Ovary (tissue), 9 donors: ENCODE results near the gene TMEM229A. TPM values are rescaled to one million over a fixed set of nuclear protein-coding genes. Genes with fewer than 3 reads are reported as not detected.

Source experiments
- DNase-seq, 5 donors: peaks; one replicate each; pipeline ENCODE4 v3.0.0-alpha.2; 2019 to 2020
- H3K27ac ChIP-seq, 2 donors: fragments of 200-600 bp; one replicate each; pipeline versions ENCODE4 v1.5.1 to v1.8.0; 2019 to 2022
- H3K27me3 ChIP-seq: fragments of 200-600 bp; one replicate; pipeline ENCODE4 v1.8.0; 2022
- H3K36me3 ChIP-seq: fragments of 200-600 bp; sonication (generic); one replicate; pipeline ENCODE4 v1.5.1; 2019
- H3K4me1 ChIP-seq: one replicate; pipeline ENCODE4 v1.8.1; 2013; ENCODE audit warnings: mild to moderate bottlenecking, moderate library complexity; ENCODE audit not compliant: insufficient read depth
- H3K4me3 ChIP-seq: fragments of 200-600 bp; sonication (generic); one replicate; pipeline ENCODE4 v1.5.1; 2017
- H3K9me3 ChIP-seq, 2 donors: fragments of 200-600 bp in 1 of 2; sonication (generic) in 1 of 2; one replicate each; pipeline versions ENCODE4 v1.5.1 to v1.8.1; 2013 to 2019; ENCODE audit warnings: mild to moderate bottlenecking in 1 of 2, moderate library complexity in 1 of 2
- CTCF ChIP-seq, 3 donors: fragments of 450-650 bp in 2 of 3; fragments of 200-600 bp in 1 of 3; IDR thresholded peaks; one replicate each; pipeline versions ENCODE4 v1.5.1 to v1.8.0; 2016 to 2022; ENCODE audit warnings: antibody characterized with exemption in 3 of 3, mild to moderate bottlenecking in 1 of 3
- EP300 ChIP-seq: sonication (generic); formaldehyde crosslinking; IDR thresholded peaks from one replicate; pipeline ENCODE4 v1.6.1; 2017; ENCODE audit warnings: antibody characterized with exemption
- POLR2A ChIP-seq: fragments of 450-650 bp; IDR thresholded peaks from one replicate; pipeline ENCODE4 v1.6.1; 2017; ENCODE audit warnings: antibody characterized with exemption, mild to moderate bottlenecking, moderate library complexity
- WGBS, 3 donors: extraction: QIAGEN DNeasy Blood & Tissue Kit in 1 of 3; methylation state at CpG; one replicate each; pipeline versions ENCODE4 v1.1.5 to v1.1.7; 2013 to 2017; 5-methylcytosine and 5-hydroxymethylcytosine counted together
- intact Hi-C, 4 donors: fragments of 100-400 bp; cut with DNase I; formaldehyde crosslinking; loops; one replicate each; pipeline versions ENCODE4 v1.11.0 to v1.15.1; 2022 to 2023
- polyA plus RNA-seq, 2 donors: library from polyadenylated mRNA; stranded (reverse); fragments of 200-250 nt in 1 of 2; fragments of 350-450 nt in 1 of 2; fragmentation: Illumina TruSeq in 1 of 2; extraction: RNeasy Lipid Tissue Mini Kit (QIAGEN cat#74804) in 1 of 2; gene quantifications; one replicate each; pipeline ENCODE4 v1.2.3, GENCODE V29; 2013 to 2014
- total RNA-seq, 7 donors: library from RNA; depleted of rRNA in 2 of 7; stranded (reverse); fragments of >200 nt in 2 of 7; fragmentation: NEBNext Ultra II Directional in 3 of 7; extraction: Animal tissue kit (Norgen Biotek cat#: 25700) in 3 of 7; gene quantifications; one replicate each; pipeline versions ENCODE4 v1.1.0 to v1.2.4, GENCODE V29; 2016 to 2023
- donor health status: DM: no; HTN: no; CAD: no; lungs with moderate emphysema.
- donor health status: DM: no; HTN: no; CAD: no.
- donor health status: Bipolar disorder and iron deficiency.
- donor health status: DM: yes; HTN: yes; CAD: no.
- donor health status: DM: no; HTN: no; CAD: no.
- donor health status: DM: yes; HTN: yes; CAD: no.

TMEM229A gene
- total and polyA plus RNA-seq, 9 donors, result 0.22 to 1.8 (median 0.60) TPM; not detected in 3

- TF ChIP-seq CTCF (IDR thresholded peaks at IDR 0.05), result no peak
- no peak for TF ChIP-seq EP300
- intact Hi-C loops, result no loop called here
- no peaks in the 10 kb centered on the region for H3K36me3 ChIP-seq
- no peak for DNase-seq
- no peaks in the 10 kb centered on the region for H3K9me3 ChIP-seq
- H3K4me3 ChIP-seq, result no peak overlapping the region
- no peaks in the 10 kb centered on the region for H3K27me3 ChIP-seq
- WGBS, 3 donors, result 44 to 87% (median 83%) methylated on average over 1 of the region's 1 CpG
- H3K4me1 ChIP-seq, result peaks cover 7% of the 10 kb centered on the region
- no peak overlapping the region for H3K27ac ChIP-seq
These were observed 1.9 kb upstream of the TMEM229A start for GRCh38 chr7:124034754-124035100.

GRCh38 chr7:124033807-124034753 is 1.2 kb upstream of the TMEM229A start:
- Histone ChIP-seq H3K9me3 (no peaks in the 10 kb centered on the region), H3K27me3 (no peaks in the 10 kb centered on the region), H3K4me1 (peaks cover 7% of the 10 kb centered on the region), H3K27ac (no peak overlapping the region), H3K36me3 (no peaks in the 10 kb centered on the region), H3K4me3 (no peak overlapping the region)
- WGBS, 3 donors, result 66 to 74% (median 66%) methylated on average over 16 of the region's 16 CpGs
- TF ChIP-seq CTCF (IDR thresholded peaks at IDR 0.05), result no peak
- intact Hi-C loops, result no loop called here
- no peak for DNase-seq

GRCh38 chr7:124033095-124033806 is 384 bp upstream of the TMEM229A start:
- H3K36me3 ChIP-seq, result no peaks in the 10 kb centered on the region
- WGBS, 3 donors, result 1 to 2% (median 1%) methylated on average over 43 to 70 of the region's 70 CpGs
- H3K27ac ChIP-seq, result no peak overlapping the region
- peaks cover 7% of the 10 kb centered on the region for H3K4me1 ChIP-seq
- TF ChIP-seq EP300 (no peak), CTCF (IDR thresholded peaks at IDR 0.05) (no peak), POLR2A (no peak)
- peak overlapping the region; percentile 22 for H3K4me3 ChIP-seq
- intact Hi-C loops, result no loop called here
- H3K27me3 ChIP-seq, result no peaks in the 10 kb centered on the region
- DNase-seq, result peak; percentile 9 to 61 (median 29)
- H3K9me3 ChIP-seq, result no peaks in the 10 kb centered on the region

- H3K9me3 ChIP-seq, result no peaks in the 10 kb centered on the region
- WGBS, 3 donors, result 2 to 3% (median 3%) methylated on average over 16 to 22 of the region's 22 CpGs
- intact Hi-C loops, result no loop called here
These were observed 948 bp downstream of the TMEM229A start for GRCh38 chr7:124031919-124032318.

More at GRCh38 chr7:124031919-124032318, 948 bp downstream of the TMEM229A start:
- peak overlapping the region; percentile 22 for H3K4me3 ChIP-seq
- H3K27ac ChIP-seq, result no peak overlapping the region
- TF ChIP-seq CTCF (IDR thresholded peaks at IDR 0.05) (no peak), POLR2A (no peak), EP300 (no peak)
- H3K4me1 ChIP-seq, result peaks cover 7% of the 10 kb centered on the region
- H3K36me3 ChIP-seq, result no peaks in the 10 kb centered on the region
- peak in 1 of 5 donors; percentile 17 for DNase-seq
- H3K27me3 ChIP-seq, result no peaks in the 10 kb centered on the region
